A673 (cell line): ENCODE measurements around the gene TANC1.

Experiments used
- CTCF ChIP-seq: fragments of 300-800, 200-600 bp; sonication (generic); conservative IDR thresholded peaks from 2 replicates; pipeline ENCODE4 v1.5.1; 2017; ENCODE audit warnings: low read depth, mild to moderate bottlenecking, antibody characterized with exemption, low read length, moderate library complexity, mixed read lengths
- EZH2 ChIP-seq: fragments of 200-600 bp; sonication (generic); IDR thresholded peaks from 2 replicates; pipeline ENCODE4 v1.6.1; 2017; ENCODE audit warnings: borderline replicate concordance, low read depth, mild to moderate bottlenecking, mixed read lengths, antibody characterized with exemption, low read length; ENCODE audit not compliant: poor library complexity, severe bottlenecking

GRCh38 chr2:158968396-158969161, at the start of gene TANC1:
- TF ChIP-seq EZH2 (no peak), CTCF (no peak)
